Measurements from ENCODE around the gene ALAS2. TPM values are rescaled to one million over a fixed set of nuclear protein-coding genes. Genes with fewer than 3 reads are reported as not detected.
"Not testable (repeated sequence)": the region's sequence is repeated elsewhere in the genome, so short reads cannot be mapped to it uniquely, and the experiment has no call there.

Gene ALAS2, protein sequence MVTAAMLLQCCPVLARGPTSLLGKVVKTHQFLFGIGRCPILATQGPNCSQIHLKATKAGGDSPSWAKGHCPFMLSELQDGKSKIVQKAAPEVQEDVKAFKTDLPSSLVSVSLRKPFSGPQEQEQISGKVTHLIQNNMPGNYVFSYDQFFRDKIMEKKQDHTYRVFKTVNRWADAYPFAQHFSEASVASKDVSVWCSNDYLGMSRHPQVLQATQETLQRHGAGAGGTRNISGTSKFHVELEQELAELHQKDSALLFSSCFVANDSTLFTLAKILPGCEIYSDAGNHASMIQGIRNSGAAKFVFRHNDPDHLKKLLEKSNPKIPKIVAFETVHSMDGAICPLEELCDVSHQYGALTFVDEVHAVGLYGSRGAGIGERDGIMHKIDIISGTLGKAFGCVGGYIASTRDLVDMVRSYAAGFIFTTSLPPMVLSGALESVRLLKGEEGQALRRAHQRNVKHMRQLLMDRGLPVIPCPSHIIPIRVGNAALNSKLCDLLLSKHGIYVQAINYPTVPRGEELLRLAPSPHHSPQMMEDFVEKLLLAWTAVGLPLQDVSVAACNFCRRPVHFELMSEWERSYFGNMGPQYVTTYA
- not detected in 2 replicates for total RNA-seq
- long read RNA-seq = 0 reads

DNA sequence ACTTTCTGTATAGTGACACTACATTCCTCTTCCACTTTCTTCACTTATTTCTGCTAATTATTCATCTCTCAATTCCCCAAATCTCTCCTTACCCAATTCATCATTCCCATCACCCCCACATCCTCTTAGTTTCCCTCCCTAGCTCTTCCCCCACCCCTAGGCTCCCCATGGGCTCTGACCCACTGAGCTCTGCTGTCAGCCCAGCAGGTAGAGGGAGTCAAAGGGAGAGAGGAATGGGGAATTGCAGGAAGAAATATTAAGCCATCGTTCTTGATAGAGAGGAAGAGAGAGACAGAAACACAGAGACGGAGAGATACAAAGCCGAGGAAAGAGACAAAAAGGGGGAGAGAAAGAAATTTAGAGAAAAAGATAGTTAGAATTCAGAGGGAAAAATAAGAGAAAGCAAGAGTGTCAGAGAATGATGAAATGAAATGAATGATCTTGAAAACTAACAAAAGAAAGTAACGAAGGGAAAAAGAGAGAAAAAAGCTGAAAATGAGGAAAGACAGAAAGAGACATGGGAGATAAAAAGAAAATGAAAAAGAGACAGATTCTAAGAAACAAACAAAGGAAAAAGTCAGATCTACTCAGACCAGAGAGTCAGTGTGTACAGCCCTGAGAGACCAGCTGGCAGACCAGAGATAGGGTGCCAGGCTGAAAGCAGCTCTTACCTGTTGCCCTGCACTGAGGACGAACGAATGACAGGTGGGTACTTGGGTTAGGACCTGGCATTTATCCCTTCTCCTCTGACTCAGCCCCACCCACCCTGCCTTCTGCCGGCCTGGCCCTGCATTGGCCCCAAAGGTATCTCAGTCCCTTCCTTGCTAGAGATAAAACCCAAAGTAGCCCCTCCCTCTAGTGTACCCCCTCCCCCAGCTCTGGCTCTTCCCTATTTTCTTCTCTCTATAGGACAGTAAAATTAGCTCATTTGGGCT lies at the start of gene ALAS2:
ALAS2 (minus strand) TSS at position 707 of the 935 bp plus-strand sequence. CDS start 4,977 bp downstream, outside the sequence.
- Mint-ChIP-seq H3K27me3 (no peaks in the 10 kb centered on the region), H3K4me1 (ENCODE audit: low read depth) (peaks cover 10% of the 10 kb centered on the region), H3K27ac (no peak within 1 kb of the TSS), H3K4me3 (ENCODE audit: low read depth) (no peak within 1 kb of the TSS), H3K9me3 (ENCODE audit: low read depth) (peaks cover 22% of the 10 kb centered on the region), H3K36me3 (ENCODE audit: insufficient read depth) (no peaks in the 10 kb centered on the region)
- TF ChIP-seq, protein P1, sequence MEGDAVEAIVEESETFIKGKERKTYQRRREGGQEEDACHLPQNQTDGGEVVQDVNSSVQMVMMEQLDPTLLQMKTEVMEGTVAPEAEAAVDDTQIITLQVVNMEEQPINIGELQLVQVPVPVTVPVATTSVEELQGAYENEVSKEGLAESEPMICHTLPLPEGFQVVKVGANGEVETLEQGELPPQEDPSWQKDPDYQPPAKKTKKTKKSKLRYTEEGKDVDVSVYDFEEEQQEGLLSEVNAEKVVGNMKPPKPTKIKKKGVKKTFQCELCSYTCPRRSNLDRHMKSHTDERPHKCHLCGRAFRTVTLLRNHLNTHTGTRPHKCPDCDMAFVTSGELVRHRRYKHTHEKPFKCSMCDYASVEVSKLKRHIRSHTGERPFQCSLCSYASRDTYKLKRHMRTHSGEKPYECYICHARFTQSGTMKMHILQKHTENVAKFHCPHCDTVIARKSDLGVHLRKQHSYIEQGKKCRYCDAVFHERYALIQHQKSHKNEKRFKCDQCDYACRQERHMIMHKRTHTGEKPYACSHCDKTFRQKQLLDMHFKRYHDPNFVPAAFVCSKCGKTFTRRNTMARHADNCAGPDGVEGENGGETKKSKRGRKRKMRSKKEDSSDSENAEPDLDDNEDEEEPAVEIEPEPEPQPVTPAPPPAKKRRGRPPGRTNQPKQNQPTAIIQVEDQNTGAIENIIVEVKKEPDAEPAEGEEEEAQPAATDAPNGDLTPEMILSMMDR (IDR thresholded peaks at IDR 0.05; ENCODE audit: unreplicated experiment) = no peak
- no peak for DNase-seq (ENCODE audit: low spot score, unreplicated experiment)

DNA sequence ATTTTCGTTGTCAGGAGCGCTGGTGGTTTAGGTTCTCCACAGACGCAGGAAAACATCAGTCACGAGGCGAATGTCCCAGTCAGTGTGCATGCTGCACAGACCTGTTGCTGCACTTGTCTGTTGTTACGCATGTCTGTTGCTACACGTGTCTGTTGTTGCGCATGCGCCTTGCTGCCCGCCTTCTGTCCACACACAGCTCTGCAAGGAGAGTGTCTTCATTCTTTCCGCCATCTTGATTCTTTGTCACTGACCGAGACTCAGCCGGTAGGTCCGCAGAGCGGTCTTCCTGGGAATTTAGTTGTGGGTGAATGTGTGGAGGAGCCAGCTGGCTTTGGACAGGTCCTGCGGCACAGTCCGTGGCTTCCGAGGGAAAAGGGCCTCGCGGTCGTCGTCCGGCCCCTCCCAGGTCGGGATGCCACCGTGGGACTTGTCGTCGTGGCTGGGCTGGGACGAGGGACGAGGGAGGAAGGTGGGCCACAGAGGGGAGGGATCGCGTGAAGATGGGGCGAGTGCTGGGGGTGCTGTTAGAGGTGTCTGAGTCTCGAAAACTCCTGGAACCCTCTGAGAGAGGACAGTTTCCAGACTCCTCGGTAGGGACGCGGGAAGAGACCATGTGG lies 44.2 kb upstream of the ALAS2 start, which contains the start of gene PAGE2B:
PAGE2B (plus strand) TSS at position 180 of the 617 bp plus-strand sequence. CDS start 1,012 bp downstream, outside the sequence.
- H3K36me3 Mint-ChIP-seq (ENCODE audit: insufficient read depth) = no peaks in the 10 kb centered on the region
- TF ChIP-seq, protein P1 (IDR thresholded peaks at IDR 0.05; ENCODE audit: unreplicated experiment) = no peak
- no peaks in the 10 kb centered on the region for H3K4me1 Mint-ChIP-seq (ENCODE audit: low read depth)
- H3K9me3 Mint-ChIP-seq (ENCODE audit: low read depth) = peaks cover 28% of the 10 kb centered on the region
- H3K27me3 Mint-ChIP-seq = no peaks in the 10 kb centered on the region
- no peak within 1 kb of the TSS for H3K4me3 Mint-ChIP-seq (ENCODE audit: low read depth)
- no peak for DNase-seq (ENCODE audit: low spot score, unreplicated experiment)
- no peak within 1 kb of the TSS for H3K27ac Mint-ChIP-seq

DNA sequence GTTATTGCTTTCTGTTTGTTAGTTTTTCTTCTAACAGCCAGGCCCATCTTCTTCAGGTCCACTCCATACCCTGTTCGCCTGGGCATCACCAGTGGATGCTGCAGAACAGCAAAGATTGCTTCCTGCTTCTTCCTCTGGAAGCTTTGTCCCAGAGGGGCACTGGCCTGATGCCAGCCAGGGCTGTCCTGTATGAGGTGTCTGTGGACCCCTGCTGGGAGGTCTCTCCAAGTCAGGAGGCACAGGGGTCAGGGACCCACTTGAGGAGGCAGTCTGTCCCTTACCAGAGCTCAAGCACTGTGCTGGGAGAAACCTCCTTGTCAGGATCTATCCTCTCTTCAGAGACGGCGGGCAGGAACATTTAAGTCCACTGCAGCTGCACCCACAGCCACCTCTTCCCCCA lies 41.5 kb upstream of the ALAS2 start:
- no peaks in the 10 kb centered on the region for H3K27me3 Mint-ChIP-seq
- H3K27ac Mint-ChIP-seq = no peak overlapping the region
- H3K4me3 Mint-ChIP-seq (ENCODE audit: low read depth) = no peak overlapping the region
- TF ChIP-seq, protein P1 (IDR thresholded peaks at IDR 0.05; ENCODE audit: unreplicated experiment) = no peak
- H3K4me1 Mint-ChIP-seq (ENCODE audit: low read depth) = no peaks in the 10 kb centered on the region
- H3K36me3 Mint-ChIP-seq (ENCODE audit: insufficient read depth) = no peaks in the 10 kb centered on the region
- DNase-seq (ENCODE audit: low spot score, unreplicated experiment) = no peak
- peaks cover 47% of the 10 kb centered on the region for H3K9me3 Mint-ChIP-seq (ENCODE audit: low read depth)

DNA sequence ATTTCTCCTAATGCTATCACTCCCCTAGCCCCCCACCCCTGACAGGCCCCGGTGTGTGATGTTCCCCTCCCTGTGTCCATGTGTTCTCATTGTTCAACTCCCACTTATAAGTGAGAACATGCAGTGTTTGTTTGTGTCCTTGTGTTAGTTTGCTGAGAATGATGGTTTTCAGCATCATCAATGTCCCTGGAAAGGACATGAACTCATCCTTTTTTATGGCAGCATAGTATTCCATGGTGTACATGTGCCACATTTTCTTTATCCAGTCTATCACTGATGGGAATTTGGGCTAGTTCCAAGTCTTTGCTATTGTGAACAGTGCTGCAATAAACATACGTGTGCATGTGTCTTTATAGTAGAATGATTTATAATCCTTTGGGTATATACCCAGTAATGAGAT lies 36.4 kb upstream of the ALAS2 start:
- not testable (repeated sequence) for H3K4me1 Mint-ChIP-seq (ENCODE audit: low read depth); H3K4me3 Mint-ChIP-seq (ENCODE audit: low read depth); H3K27ac Mint-ChIP-seq; H3K27me3 Mint-ChIP-seq; DNase-seq (ENCODE audit: low spot score, unreplicated experiment); H3K36me3 Mint-ChIP-seq (ENCODE audit: insufficient read depth)
- H3K9me3 Mint-ChIP-seq (ENCODE audit: low read depth) = peaks cover 69% of the 10 kb centered on the region

DNA sequence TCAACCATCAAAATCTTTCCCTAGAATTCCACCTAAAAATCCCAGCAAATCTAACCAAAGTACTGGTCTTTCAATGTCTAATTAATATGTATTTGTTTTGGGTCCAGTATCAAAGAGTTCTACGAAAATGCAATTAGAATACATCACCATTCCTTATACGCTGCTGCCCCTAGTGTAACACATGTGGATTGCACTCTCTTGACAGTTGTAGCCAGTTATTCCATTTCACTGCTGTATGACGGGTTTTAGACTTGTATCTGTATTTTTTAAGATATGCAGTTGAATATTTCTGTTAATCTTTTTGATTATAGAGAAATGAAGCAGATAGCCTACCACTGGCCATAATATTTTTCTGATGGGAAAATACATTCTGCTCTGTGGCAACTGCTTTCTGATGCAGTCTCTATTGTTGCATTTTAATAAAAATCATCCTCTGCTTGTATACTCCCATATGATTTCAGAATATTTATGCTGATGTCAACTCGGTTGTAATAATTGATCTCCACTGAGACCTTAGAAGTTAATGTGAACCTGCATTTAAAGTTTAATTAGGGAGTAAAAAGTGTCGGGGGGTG lies 27.0 kb upstream of the ALAS2 start:
- TF ChIP-seq, protein P1 (IDR thresholded peaks at IDR 0.05; ENCODE audit: unreplicated experiment) = peak; percentile 77
- no peaks in the 10 kb centered on the region for H3K36me3 Mint-ChIP-seq (ENCODE audit: insufficient read depth)
- H3K27me3 Mint-ChIP-seq = no peaks in the 10 kb centered on the region
- no peak overlapping the region for H3K4me3 Mint-ChIP-seq (ENCODE audit: low read depth)
- H3K4me1 Mint-ChIP-seq (ENCODE audit: low read depth) = peaks cover 3% of the 10 kb centered on the region
- no peak for DNase-seq (ENCODE audit: low spot score, unreplicated experiment)
- H3K9me3 Mint-ChIP-seq (ENCODE audit: low read depth) = peaks cover 26% of the 10 kb centered on the region
- no peak overlapping the region for H3K27ac Mint-ChIP-seq
